NCI-H82 treated with DMSO at 0.1 percent for 48 hours (cell line): Measurements from ENCODE around the gene LDHAL6B.

Experiments used
- DNase-seq: peaks from one replicate; lab custom pipeline; 2025; ENCODE audit not compliant: unreplicated experiment; lab: John Stamatoyannopoulos, UW

LDHAL6B gene

GRCh38 chr15:59249816-59250215 is 43.2 kb downstream of the LDHAL6B start:
- DNase-seq: no peak

DNA sequence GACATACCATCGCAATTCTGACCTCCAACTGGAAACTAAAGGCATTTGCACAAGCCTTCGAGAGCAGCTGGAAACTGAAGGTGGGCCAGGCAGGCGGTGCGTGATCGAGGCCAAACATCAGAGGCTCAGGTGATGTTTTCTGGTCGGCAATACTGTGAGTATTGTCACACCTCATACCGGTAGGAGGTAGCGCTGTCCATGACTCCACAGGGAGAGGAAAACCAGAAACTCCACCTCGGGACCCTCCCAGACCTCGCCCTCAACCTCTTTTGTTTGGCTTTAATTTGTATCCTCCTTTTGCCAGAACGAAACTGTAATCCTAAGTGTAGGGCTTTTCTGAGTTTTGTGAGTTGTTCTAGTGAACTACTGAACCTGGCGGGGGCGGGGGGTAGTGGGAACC is 43.6 kb downstream of the LDHAL6B start:
- no peak for DNase-seq

- no peak for DNase-seq
Measured at GRCh38 chr15:59251001-59251845, 44.6 kb downstream of the LDHAL6B start.

DNA sequence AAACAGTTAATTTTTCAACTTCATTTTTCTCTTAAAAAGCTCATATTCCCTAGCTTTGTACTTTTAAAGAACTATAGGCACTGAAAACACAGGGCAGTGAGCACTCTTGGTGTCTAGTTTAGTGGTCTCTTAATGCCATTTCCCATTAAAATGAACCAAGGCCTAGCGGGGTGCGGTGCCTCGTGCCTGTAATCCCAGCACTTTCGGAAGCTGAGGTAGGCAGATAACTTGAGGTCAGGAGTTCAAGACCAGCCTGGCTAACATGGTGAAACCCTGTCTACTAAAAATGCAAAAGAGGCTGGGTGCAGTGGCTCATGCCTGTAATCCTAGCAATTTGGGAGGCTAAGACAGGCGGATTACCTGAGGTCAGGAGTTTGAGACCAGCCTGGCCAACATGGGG is 45.5 kb downstream of the LDHAL6B start:
- DNase-seq: no peak

- no peak for DNase-seq
Measured at GRCh38 chr15:59255680-59256336, 49.2 kb downstream of the LDHAL6B start.

GRCh38 chr15:59256482-59256881 is 49.8 kb downstream of the LDHAL6B start:
- no peak for DNase-seq

DNA sequence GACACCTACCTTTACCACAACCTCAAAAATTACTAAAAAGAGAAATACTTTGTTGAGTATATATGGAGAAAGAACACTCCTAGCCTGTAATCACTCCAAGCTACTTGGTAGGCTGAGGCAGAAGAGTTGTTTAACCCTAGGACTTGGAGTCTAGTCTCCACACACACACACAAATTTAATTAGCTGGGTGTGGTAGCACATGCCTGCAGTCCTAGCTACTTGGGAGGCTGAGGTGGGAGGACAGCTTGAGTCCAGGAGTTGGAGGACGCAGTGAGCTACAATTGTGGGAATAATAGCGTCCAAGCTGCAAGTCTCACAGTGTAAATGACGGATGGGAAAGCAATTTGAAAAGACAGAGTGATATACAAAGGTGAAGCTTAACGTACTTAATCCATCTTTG is 50.5 kb downstream of the LDHAL6B start:
- peak; percentile 52 for DNase-seq
